Calu3 (cell line): ENCODE measurements around the gene PTPRN2. TPM values are rescaled to one million over a fixed set of nuclear protein-coding genes. Genes with fewer than 3 reads are reported as not detected.

Experiments used
- BruUV-seq: library from RNA; stranded (reverse); fragments of 400-500 nt; replicated peaks from 2 replicates; lab custom pipeline; 2021; lab: Mats Ljungman, UMichigan
- CTCF ChIA-PET: fragments of 300-600 bp; sonication (Branson Sonifier 250); formaldehyde crosslinking; loops from one replicate; lab custom pipeline; 2022; ENCODE audit warnings: antibody characterized with exemption; lab: Charles Lee
- DNase-seq: peaks from one replicate; pipeline ENCODE4 v3.0.0; 2022
- H3K27ac Mint-ChIP-seq: one replicate; pipeline ENCODE4 v1.8.0; 2022; ENCODE audit warnings: mixed read lengths; ENCODE audit not compliant: unreplicated experiment
- H3K27me3 Mint-ChIP-seq: one replicate; pipeline ENCODE4 v1.8.0; 2022; ENCODE audit warnings: mixed read lengths; ENCODE audit not compliant: unreplicated experiment
- H3K36me3 Mint-ChIP-seq: one replicate; pipeline ENCODE4 v1.8.0; 2022; ENCODE audit warnings: mild to moderate bottlenecking, moderate library complexity, mixed read lengths; ENCODE audit not compliant: insufficient read depth, unreplicated experiment
- H3K4me1 Mint-ChIP-seq: one replicate; pipeline ENCODE4 v1.8.0; 2022; ENCODE audit warnings: mild to moderate bottlenecking, low read depth, mixed read lengths; ENCODE audit not compliant: unreplicated experiment
- H3K4me3 Mint-ChIP-seq: one replicate; pipeline ENCODE4 v1.8.0; 2022; ENCODE audit warnings: mild to moderate bottlenecking, low read depth, moderate library complexity, mixed read lengths; ENCODE audit not compliant: unreplicated experiment
- H3K9me3 Mint-ChIP-seq: one replicate; pipeline ENCODE4 v1.8.0; 2022; ENCODE audit warnings: low read depth, mixed read lengths; ENCODE audit not compliant: unreplicated experiment
- CTCF ChIP-seq: fragments of 200-600 bp; IDR thresholded peaks from one replicate; pipeline ENCODE4 v1.8.0; 2022; ENCODE audit warnings: antibody characterized with exemption; ENCODE audit not compliant: unreplicated experiment
- intact Hi-C: fragments of 100-400 bp; cut with micrococcal nuclease; formaldehyde crosslinking; loops from one replicate; pipeline ENCODE4 v1.10.0; 2022; ENCODE audit not compliant: unreplicated experiment
- total RNA-seq: library from RNA; stranded (reverse); gene quantifications from 2 replicates; pipeline ENCODE4 v1.2.3, GENCODE V29; 2022

The PTPRN2 gene
- total RNA-seq, 1 experiment from 2014 or later, result 2.0 TPM

- no peaks in the 10 kb centered on the region for H3K4me1 Mint-ChIP-seq
- no TSS peak for BruUV-seq
- peaks cover 11% of the 10 kb centered on the region for H3K9me3 Mint-ChIP-seq
- DNase-seq, result no peak
- H3K27me3 Mint-ChIP-seq, result no peaks in the 10 kb centered on the region
- no peak overlapping the region for H3K27ac Mint-ChIP-seq
- H3K4me3 Mint-ChIP-seq, result no peak overlapping the region
- TF ChIP-seq CTCF, result no peak
- intact Hi-C loops, result no loop called here
- no peaks in the 10 kb centered on the region for H3K36me3 Mint-ChIP-seq
- CTCF ChIA-PET, result no interaction called here
Observed at GRCh38 chr7:158077151-158077840, 510.3 kb downstream of the PTPRN2 start.

GRCh38 chr7:158076656-158077055 is 511.0 kb downstream of the PTPRN2 start:
- TF ChIP-seq CTCF, result no peak

GRCh38 chr7:158076215-158076614 is 511.4 kb downstream of the PTPRN2 start:
- CTCF ChIA-PET, result no interaction called here
- DNase-seq, result no peak
- no TSS peak for BruUV-seq
- intact Hi-C loops, result no loop called here
- no peak for TF ChIP-seq CTCF
- H3K27ac Mint-ChIP-seq, result no peak overlapping the region
- peaks cover 11% of the 10 kb centered on the region for H3K9me3 Mint-ChIP-seq
- no peaks in the 10 kb centered on the region for H3K27me3 Mint-ChIP-seq
- no peak overlapping the region for H3K4me3 Mint-ChIP-seq
- H3K4me1 Mint-ChIP-seq, result no peaks in the 10 kb centered on the region
- H3K36me3 Mint-ChIP-seq, result no peaks in the 10 kb centered on the region

More at GRCh38 chr7:158076656-158077055, 511.0 kb downstream of the PTPRN2 start:
- no TSS peak for BruUV-seq
- CTCF ChIA-PET, result no interaction called here
- H3K27me3 Mint-ChIP-seq, result no peaks in the 10 kb centered on the region
- intact Hi-C loops, result no loop called here
- H3K4me3 Mint-ChIP-seq, result no peak overlapping the region
- no peak for DNase-seq
- H3K27ac Mint-ChIP-seq, result no peak overlapping the region
- peaks cover 9% of the 10 kb centered on the region for H3K9me3 Mint-ChIP-seq
- H3K4me1 Mint-ChIP-seq, result no peaks in the 10 kb centered on the region
- no peaks in the 10 kb centered on the region for H3K36me3 Mint-ChIP-seq

- intact Hi-C loops, result no loop called here
Observed at GRCh38 chr7:158075633-158076001, 512.0 kb downstream of the PTPRN2 start.

More at GRCh38 chr7:158075633-158076001, 512.0 kb downstream of the PTPRN2 start:
- CTCF ChIA-PET, result no interaction called here
- BruUV-seq, result no TSS peak
- Mint-ChIP-seq H3K27ac (no peak overlapping the region), H3K4me3 (no peak overlapping the region), H3K9me3 (peaks cover 11% of the 10 kb centered on the region), H3K36me3 (no peaks in the 10 kb centered on the region), H3K27me3 (no peaks in the 10 kb centered on the region), H3K4me1 (no peaks in the 10 kb centered on the region)
- no peak for TF ChIP-seq CTCF
- no peak for DNase-seq
